ENCODE data around the gene FRMD6.

FRMD6 gene

GRCh38 chr14:51704545-51704944, 52.8 kb downstream of the FRMD6 start:
- TF ChIP-seq CTCF (conservative IDR thresholded peaks at IDR 0.05; ENCODE audit: low read depth, low read length): no peak
- Histone ChIP-seq H3K4me1 (ENCODE audit: low read depth, poor library complexity, severe bottlenecking) (no peaks in the 10 kb centered on the region), H2AFZ (ENCODE audit: low read depth) (no peak overlapping the region), H3K27ac (no peak overlapping the region), H4K20me1 (ENCODE audit: insufficient read depth) (no peaks in the 10 kb centered on the region), H3K4me3 (IDR thresholded peaks at IDR 0.05; ENCODE audit: insufficient read depth, low read depth, low read length) (no peak overlapping the region), H3K9ac (no peak overlapping the region), H3K27me3 (ENCODE audit: insufficient read depth, low read depth) (no peaks in the 10 kb centered on the region), H3K79me2 (ENCODE audit: insufficient read depth, low read depth) (no peaks in the 10 kb centered on the region), H3K4me2 (no peak overlapping the region), H3K36me3 (ENCODE audit: insufficient read depth) (peaks cover 4% of the 10 kb centered on the region)

GRCh38 chr14:51707327-51707726, 55.6 kb downstream of the FRMD6 start:
- no peak for TF ChIP-seq CTCF (conservative IDR thresholded peaks at IDR 0.05; ENCODE audit: low read depth, low read length)
- no peaks in the 10 kb centered on the region for H4K20me1 ChIP-seq (ENCODE audit: insufficient read depth)
- no peaks in the 10 kb centered on the region for H3K27me3 ChIP-seq (ENCODE audit: insufficient read depth, low read depth)
- H3K4me1 ChIP-seq (ENCODE audit: low read depth, poor library complexity, severe bottlenecking): no peaks in the 10 kb centered on the region
- H3K36me3 ChIP-seq (ENCODE audit: insufficient read depth): peaks cover 4% of the 10 kb centered on the region
- no peak overlapping the region for H3K4me2 ChIP-seq
- no peak overlapping the region for H2AFZ ChIP-seq (ENCODE audit: low read depth)
- no peak overlapping the region for H3K27ac ChIP-seq
- no peak overlapping the region for H3K9ac ChIP-seq
- no peak overlapping the region for H3K4me3 ChIP-seq (IDR thresholded peaks at IDR 0.05; ENCODE audit: insufficient read depth, low read depth, low read length)
- H3K79me2 ChIP-seq (ENCODE audit: insufficient read depth, low read depth): no peaks in the 10 kb centered on the region

GRCh38 chr14:51711505-51711904, 59.8 kb downstream of the FRMD6 start:
- Histone ChIP-seq H4K20me1 (ENCODE audit: insufficient read depth) (no peaks in the 10 kb centered on the region), H3K27ac (no peak overlapping the region), H3K4me3 (IDR thresholded peaks at IDR 0.05; ENCODE audit: insufficient read depth, low read depth, low read length) (no peak overlapping the region), H3K27me3 (ENCODE audit: insufficient read depth, low read depth) (no peaks in the 10 kb centered on the region), H3K4me2 (no peak overlapping the region), H3K9ac (no peak overlapping the region), H3K36me3 (ENCODE audit: insufficient read depth) (peaks cover 4% of the 10 kb centered on the region; the same call in 1 of the 2 replicates), H3K79me2 (ENCODE audit: insufficient read depth, low read depth) (no peaks in the 10 kb centered on the region), H3K4me1 (ENCODE audit: low read depth, poor library complexity, severe bottlenecking) (peaks cover 19% of the 10 kb centered on the region), H2AFZ (ENCODE audit: low read depth) (no peak overlapping the region)
- TF ChIP-seq CTCF (conservative IDR thresholded peaks at IDR 0.05; ENCODE audit: low read depth, low read length): no peak

- Histone ChIP-seq H3K9ac (no peak overlapping the region), H3K4me3 (IDR thresholded peaks at IDR 0.05; ENCODE audit: insufficient read depth, low read depth, low read length) (no peak overlapping the region), H3K79me2 (ENCODE audit: insufficient read depth, low read depth) (no peaks in the 10 kb centered on the region), H3K4me2 (no peak overlapping the region), H3K4me1 (ENCODE audit: low read depth, poor library complexity, severe bottlenecking) (peaks cover 31% of the 10 kb centered on the region), H3K36me3 (ENCODE audit: insufficient read depth) (no peaks in the 10 kb centered on the region), H3K27me3 (ENCODE audit: insufficient read depth, low read depth) (no peaks in the 10 kb centered on the region), H3K27ac (no peak overlapping the region), H2AFZ (ENCODE audit: low read depth) (no peak overlapping the region), H4K20me1 (ENCODE audit: insufficient read depth) (no peaks in the 10 kb centered on the region)
- TF ChIP-seq CTCF (conservative IDR thresholded peaks at IDR 0.05; ENCODE audit: low read depth, low read length): no peak
These were observed 63.5 kb downstream of the FRMD6 start for GRCh38 chr14:51715250-51715649.

Measured in KMS-11 (cell line).